Measurements from ENCODE around the gene CDK2AP2.

The CDK2AP2 gene

DNA sequence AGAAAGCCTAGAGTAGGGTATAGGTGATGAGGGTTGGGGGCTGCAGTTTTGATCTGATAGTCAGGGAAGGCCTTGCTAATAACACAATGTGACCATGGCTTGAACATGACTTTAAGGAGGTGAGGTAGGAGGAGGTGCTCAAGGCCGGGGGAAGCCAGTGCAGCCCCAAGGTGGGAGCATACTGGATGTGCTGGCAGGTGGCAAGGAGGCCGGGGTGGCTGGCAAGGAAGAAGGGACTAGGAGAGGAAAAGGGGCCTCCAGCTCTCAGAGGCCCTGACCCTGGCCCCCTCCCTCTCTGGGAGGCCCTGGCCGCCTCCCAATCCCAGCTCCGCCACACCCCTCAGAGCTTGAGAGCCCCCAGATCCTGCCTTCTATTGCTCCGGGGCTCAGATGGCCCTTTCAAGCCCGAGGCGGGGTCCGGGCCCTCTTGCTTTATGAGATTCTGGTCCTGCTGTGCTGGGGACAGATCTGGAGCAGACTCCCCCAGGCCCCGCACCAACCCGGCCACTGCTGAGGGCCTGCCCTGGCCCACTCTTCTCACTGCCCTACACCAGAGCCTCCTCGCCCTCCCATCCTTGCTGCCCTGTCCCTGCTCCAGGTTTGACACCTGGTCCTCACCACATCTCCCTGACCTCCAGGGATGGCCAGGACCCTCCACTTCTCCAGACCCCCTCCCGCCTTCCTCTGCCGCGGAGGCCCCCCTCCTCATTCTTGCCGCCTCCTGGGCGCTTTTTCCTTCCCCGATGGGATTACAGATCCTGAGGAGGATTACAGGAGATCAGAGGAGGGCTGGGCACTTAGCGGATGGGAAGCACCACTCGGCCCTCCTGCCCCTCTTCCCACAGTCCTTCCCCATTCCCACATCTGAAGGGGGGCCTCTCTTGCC lies 4.6 kb downstream of the CDK2AP2 start:
- DNase-seq = no peak

- no peak for DNase-seq
These were observed 5.5 kb downstream of the CDK2AP2 start for GRCh38 chr11:67502328-67502979.

- no peak for DNase-seq
These were observed 6.1 kb downstream of the CDK2AP2 start for GRCh38 chr11:67501854-67502253.

GRCh38 chr11:67500831-67501715 lies 6.9 kb downstream of the CDK2AP2 start:
- no peak for DNase-seq

GRCh38 chr11:67500484-67500821 lies 7.5 kb downstream of the CDK2AP2 start:
- DNase-seq = no peak

DNA sequence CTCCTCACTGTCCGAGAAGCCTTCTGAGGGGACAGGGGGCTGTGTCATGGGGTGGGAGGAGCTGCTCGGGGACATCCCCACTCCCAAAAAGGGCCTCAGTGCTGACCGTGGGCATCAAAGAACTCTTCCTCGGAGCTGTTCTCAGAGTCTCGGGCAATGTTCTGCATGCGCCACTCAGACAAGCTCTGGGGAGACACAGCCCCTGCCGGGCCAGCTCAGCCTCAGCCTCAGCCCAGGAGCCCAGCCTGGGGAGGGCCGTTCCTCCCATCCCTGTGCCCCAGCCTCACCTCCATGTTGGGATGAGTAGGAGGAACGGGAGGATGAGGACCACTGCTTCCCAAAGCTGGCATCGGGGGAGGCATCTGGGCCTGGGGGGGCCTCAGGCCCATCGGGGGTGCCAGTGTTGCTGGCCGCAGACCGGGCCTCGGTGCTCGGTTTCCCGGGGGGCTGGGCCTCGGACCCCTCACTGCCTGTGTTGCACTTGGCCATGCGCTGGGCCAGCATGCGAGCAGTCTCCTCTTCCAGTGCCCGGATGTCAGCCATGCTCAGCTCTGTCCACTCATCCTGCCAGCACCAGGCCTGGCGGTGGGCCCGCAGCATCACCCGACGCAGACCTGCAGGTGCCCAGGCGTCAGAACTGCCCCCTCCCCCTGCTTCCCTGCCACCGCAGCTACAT lies 8.0 kb downstream of the CDK2AP2 start:
- no peak for DNase-seq

GRCh38 chr11:67498544-67498972 lies 9.4 kb downstream of the CDK2AP2 start:
- DNase-seq = no peak

GRCh38 chr11:67497656-67498291 lies 10.2 kb downstream of the CDK2AP2 start:
- no peak for DNase-seq

GRCh38 chr11:67496113-67496512 lies 11.8 kb downstream of the CDK2AP2 start:
- DNase-seq = no peak

DNA sequence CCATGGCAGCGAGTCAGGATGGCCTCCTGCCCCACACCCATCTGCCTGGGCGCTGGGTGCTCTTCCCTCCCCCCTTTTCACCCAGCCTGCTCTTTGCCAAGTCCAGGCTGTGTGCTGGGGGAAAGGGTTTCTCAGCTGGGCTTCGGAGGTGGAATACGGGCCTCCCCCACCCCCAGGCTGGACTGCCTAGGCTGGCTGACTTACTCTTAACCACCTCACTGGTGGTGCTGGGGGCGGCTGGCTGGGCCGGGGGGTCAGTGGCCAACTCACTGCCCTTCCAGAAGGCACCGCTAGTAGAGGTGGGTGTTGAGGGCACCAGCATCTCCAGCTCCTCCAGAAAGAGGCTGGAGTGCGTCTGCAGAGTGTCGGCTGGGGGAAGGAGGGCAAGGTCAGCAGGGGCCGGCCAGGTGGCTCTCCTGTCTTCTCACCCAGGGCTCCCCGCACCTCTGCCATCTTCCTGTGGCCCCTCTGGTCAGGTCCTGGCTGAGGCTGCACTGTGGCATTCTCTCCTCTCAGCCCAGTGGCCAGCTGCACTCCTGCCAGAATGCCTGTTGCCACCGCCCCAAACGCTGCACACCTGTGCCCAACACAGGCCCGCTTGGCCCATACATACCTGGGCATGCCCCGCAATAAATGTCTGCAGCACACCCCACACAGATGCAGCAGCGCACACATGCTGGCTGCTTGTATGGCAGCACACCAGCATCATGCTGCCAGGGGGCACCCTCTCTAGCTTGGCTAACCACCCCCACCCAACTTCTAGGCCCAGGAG lies 12.5 kb downstream of the CDK2AP2 start:
- DNase-seq = no peak

DNA sequence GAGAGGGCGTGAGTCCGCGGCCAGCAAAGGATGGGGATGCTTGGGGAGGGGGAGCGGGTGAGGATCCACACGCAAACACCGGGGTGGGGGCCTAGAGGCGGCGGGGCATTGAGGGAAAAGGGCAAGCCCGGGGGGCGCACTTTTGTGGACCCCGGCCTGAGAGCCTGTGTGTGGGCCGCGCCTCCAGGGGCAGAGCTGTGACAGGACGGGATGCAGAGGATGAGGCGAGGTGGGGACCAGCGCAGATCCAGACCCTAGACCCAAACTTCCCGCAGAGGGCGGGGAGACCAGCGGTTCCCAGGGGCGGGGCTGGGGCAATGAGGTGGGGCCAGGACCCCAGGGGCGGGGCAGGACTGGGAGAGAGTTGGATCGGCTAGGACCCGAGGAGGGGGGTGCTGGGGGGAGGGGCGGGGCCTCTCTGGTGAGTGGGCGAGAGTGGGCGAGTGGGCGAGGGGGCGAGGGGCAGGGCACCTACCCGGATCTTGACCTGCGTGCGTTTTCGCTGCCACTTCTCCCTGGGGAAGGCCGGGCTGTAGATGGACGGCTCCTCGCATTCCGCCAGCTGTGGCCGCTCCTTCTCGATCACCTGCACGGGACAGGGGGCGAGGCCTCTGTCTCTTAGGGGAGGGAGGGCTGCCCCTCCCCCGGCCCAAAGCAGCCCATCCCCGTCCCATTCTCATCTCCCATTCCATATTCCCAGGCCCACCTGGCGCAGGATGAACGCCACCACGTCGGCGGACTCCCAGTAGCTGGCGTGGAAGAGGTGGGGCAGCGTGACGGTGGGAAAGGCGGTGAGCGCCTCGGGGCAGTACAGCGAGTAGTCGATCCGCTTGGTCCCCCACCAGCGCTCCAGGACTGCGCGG lies 13.4 kb downstream of the CDK2AP2 start:
- DNase-seq = no peak

- DNase-seq = no peak
These were observed 14.2 kb downstream of the CDK2AP2 start for GRCh38 chr11:67493548-67494370.

DNA sequence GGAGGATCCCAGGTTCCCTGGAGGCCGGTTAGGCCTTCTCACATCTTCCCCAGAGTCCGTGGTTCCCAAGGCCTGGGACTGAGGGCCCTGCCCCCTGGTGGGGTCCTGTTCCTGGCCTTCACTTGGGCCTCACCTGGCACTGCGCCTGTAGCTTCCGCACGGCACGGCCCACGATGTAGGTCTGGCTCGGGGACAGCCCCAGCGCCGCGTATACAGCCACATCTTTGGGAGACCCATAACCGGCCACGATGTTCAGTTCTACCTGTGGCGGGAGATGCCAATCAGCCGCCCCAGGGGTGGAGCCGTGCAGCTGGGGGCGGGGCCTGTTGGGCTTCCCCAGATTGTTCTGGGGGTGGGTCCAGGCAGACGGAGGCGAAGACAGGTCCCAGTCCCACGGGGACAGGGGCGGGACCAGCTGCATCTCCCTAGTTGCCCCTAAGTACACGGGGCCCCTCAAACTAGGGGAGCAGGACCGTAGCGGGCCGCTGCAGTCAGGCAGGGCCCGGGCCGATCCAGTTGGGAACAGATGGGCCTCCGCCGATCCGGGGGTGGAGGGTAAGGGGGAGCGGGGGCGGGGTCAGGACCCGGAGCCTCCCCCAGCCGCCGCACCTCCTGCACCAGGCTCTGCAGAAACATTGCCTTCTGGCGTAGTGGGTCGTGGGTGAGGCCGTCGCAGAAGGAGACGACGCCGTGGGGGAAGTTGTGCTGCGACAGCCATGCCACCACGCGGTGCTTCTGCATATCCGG lies 15.0 kb downstream of the CDK2AP2 start:
- no peak for DNase-seq

- no peak for DNase-seq
These were observed 15.8 kb downstream of the CDK2AP2 start for GRCh38 chr11:67492069-67492727.

- no peak for DNase-seq
These were observed 16.5 kb downstream of the CDK2AP2 start for GRCh38 chr11:67491276-67492068.

GRCh38 chr11:67490727-67491065 lies 17.3 kb downstream of the CDK2AP2 start:
- no peak for DNase-seq

All from SHP77 treated with DMSO at 0.1 percent for 48 hours (cell line).